BE2C (cell line): ENCODE data around the gene ERF.

ENCODE experiments used
- DNase-seq: peaks from one replicate; pipeline ENCODE4 v3.0.0-alpha.2; 2020
- H3K27me3 ChIP-seq: fragments of 250-450 bp; sonication (Bioruptor Pico); 2 replicates; pipeline ENCODE4 v1.5.1; 2020; ENCODE audit warnings: mild to moderate bottlenecking
- H3K36me3 ChIP-seq: fragments of 250-450 bp; sonication (Bioruptor Pico); 2 replicates; pipeline ENCODE4 v1.5.1; 2020; ENCODE audit warnings: mild to moderate bottlenecking
- H3K4me1 ChIP-seq: fragments of 250-450 bp; sonication (Bioruptor Pico); 2 replicates; pipeline ENCODE4 v1.5.1; 2020
- H3K4me3 ChIP-seq: 2 replicates; pipeline ENCODE4 v1.5.1; 2011; ENCODE audit warnings: low read depth, low read length
- H3K9me3 ChIP-seq: fragments of 250-450 bp; sonication (Bioruptor Pico); 2 replicates; pipeline ENCODE4 v1.5.1; 2020
- TF ChIP-seq, protein P1 (sequence below): IDR thresholded peaks from 2 replicates; pipeline ENCODE4 v1.5.1; 2012; ENCODE audit warnings: mild to moderate bottlenecking, low read depth, low read length

Gene ERF

DNA sequence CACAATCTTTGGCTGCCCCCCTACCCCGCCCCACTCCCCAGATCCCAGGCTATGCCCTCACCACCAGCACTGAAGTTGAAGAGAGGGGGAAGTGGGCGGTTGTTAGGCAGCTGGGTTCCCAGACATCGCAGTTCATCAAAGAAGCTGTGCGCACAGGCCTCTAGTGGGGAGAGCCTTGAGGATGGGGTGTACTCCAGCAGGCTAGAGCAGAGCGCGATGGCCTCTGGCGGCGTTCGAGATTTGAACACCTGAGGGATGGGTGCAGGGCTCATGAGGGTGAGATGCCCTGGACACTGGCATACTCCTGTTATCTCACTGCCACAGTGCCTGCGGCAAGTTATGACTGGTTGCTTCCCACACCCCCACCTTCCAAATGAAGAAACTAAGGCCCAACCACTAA, 22.5 kb downstream of the ERF start:
- no peaks in the 10 kb centered on the region for H3K9me3 ChIP-seq
- peaks cover 68% of the 10 kb centered on the region for H3K36me3 ChIP-seq
- TF ChIP-seq, protein P1, sequence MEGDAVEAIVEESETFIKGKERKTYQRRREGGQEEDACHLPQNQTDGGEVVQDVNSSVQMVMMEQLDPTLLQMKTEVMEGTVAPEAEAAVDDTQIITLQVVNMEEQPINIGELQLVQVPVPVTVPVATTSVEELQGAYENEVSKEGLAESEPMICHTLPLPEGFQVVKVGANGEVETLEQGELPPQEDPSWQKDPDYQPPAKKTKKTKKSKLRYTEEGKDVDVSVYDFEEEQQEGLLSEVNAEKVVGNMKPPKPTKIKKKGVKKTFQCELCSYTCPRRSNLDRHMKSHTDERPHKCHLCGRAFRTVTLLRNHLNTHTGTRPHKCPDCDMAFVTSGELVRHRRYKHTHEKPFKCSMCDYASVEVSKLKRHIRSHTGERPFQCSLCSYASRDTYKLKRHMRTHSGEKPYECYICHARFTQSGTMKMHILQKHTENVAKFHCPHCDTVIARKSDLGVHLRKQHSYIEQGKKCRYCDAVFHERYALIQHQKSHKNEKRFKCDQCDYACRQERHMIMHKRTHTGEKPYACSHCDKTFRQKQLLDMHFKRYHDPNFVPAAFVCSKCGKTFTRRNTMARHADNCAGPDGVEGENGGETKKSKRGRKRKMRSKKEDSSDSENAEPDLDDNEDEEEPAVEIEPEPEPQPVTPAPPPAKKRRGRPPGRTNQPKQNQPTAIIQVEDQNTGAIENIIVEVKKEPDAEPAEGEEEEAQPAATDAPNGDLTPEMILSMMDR, result no peak
- no peaks in the 10 kb centered on the region for H3K27me3 ChIP-seq
- H3K4me1 ChIP-seq, result no peaks in the 10 kb centered on the region
- no peak overlapping the region for H3K4me3 ChIP-seq
- DNase-seq, result no peak

DNA sequence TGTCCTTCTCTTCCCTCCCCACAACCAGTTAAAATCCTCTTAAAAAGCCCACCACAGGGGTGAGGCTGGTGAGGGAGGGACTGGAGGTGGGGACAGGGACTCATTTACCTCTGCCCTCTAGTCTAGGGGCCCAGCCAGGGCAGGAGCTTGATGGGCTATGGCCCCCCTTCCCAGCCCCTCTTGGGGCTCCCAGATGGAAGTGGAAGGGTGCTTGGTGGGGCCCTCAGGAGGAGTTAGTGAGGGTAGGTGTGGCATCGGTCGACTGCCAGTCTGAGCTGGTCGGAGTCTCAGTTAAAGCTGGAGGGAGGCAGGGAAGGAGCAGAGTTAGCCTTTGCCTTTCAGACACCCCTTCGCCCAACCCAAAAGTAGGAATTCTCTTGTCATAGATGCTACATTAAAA, 24.4 kb downstream of the ERF start:
- TF ChIP-seq, protein P1, result no peak
- Histone ChIP-seq H3K36me3 (peaks cover 76% of the 10 kb centered on the region), H3K4me3 (no peak overlapping the region), H3K27me3 (no peaks in the 10 kb centered on the region), H3K9me3 (no peaks in the 10 kb centered on the region), H3K4me1 (no peaks in the 10 kb centered on the region)
- DNase-seq, result no peak

DNA sequence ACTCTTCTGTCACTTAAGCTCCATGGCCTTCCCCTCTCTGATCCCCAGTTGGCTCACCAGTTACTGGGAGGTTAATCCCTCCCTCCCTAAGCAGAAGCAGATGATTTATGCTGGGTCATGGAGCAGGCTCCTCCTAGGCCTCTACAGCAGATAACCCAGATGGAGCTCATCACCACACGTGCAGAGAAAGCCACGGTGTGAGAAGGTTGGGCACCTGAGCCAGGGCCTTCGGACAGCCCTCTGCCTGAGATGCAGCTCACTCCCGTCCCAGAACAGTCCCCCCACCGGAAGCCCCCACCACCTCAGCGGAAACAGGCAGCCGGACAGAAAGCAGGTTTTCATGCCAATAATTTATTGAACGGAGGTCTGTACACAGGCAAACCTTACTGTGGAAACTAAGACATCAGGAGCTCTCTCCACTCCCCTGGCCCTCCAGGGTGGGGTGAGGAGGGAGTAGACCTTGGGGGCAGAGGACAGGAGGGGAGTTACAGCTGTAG, 25.0 kb downstream of the ERF start:
- Histone ChIP-seq H3K9me3 (no peaks in the 10 kb centered on the region), H3K36me3 (peaks cover 78% of the 10 kb centered on the region), H3K27me3 (no peaks in the 10 kb centered on the region), H3K4me3 (no peak overlapping the region), H3K4me1 (no peaks in the 10 kb centered on the region)
- TF ChIP-seq, protein P1, result no peak
- no peak for DNase-seq

DNA sequence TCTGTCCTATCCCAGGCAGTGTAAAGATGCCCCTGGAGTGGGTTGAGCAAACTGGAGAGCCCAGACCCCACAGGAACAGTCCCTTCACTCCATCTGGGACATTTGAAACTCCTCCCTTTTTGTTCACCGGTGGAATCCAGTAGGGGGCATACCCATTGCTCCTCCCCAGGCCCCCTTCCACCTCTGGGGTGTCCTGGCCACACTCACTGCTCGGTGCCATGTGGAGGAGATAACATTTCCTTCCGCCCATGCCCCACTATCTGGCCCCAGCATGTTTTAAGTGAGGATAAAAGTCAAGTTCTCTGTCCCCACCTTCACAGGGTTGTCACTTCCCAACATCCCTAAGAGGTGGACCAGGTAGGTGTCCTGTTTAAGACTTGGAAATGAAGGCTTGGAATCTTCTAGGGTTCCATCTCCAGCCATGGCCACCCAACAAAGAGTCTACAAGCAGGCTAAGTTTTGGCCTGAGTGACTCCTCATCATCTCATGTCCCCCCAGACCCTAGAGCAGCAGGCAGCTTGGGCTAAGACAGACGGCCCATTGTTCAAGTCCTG, 25.6 kb downstream of the ERF start:
- DNase-seq, result no peak
- Histone ChIP-seq H3K4me1 (no peaks in the 10 kb centered on the region), H3K4me3 (no peak overlapping the region), H3K27me3 (no peaks in the 10 kb centered on the region), H3K36me3 (peaks cover 79% of the 10 kb centered on the region), H3K9me3 (no peaks in the 10 kb centered on the region)
- TF ChIP-seq, protein P1, result no peak

DNA sequence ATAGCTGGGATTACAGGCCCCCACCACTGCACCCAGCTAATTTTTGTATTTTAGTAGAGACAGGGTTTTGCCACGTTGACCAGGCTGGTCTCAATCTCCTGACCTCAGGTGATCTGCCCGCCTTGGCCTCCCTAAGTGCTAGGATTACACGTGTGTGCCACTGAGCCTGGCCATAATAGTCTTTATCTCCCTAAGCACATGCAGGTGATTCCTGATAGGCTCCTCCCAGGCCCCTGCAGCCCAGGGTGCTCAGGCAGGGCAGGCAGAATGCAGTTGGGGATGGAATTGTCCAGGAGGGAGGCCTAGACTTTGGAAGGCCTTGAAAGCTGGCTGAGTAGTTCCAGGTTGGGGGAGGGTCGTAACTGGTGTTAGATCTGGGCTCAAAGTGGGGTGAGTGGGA, 26.3 kb downstream of the ERF start:
- no peaks in the 10 kb centered on the region for H3K4me1 ChIP-seq
- no peak for DNase-seq
- H3K4me3 ChIP-seq, result no peak overlapping the region
- H3K9me3 ChIP-seq, result no peaks in the 10 kb centered on the region
- TF ChIP-seq, protein P1, result no peak
- H3K27me3 ChIP-seq, result no peaks in the 10 kb centered on the region
- H3K36me3 ChIP-seq, result peaks cover 76% of the 10 kb centered on the region

DNA sequence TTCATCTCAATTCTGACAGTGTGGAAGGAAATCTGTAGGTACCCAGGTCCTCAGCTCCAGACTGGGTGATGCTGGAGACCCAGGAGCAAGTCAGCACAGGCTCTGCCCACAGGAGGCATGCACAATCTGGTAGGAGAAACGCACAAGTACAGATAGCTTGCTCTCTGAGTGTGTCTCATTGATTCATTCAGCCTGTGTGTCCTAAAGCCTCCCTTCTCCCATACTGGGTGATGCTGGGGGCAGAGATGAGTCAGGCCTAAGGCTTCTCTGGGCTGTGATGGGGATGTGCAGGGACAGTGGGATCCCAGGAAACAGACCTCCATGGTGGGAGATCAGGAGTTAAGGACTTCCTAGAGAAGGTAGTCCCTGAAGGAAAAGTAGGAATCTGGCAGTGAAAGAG, 28.0 kb downstream of the ERF start:
- H3K4me1 ChIP-seq, result no peaks in the 10 kb centered on the region
- H3K4me3 ChIP-seq, result no peak overlapping the region
- no peak for DNase-seq
- TF ChIP-seq, protein P1, result no peak
- H3K36me3 ChIP-seq, result peaks cover 70% of the 10 kb centered on the region
- no peaks in the 10 kb centered on the region for H3K27me3 ChIP-seq
- H3K9me3 ChIP-seq, result no peaks in the 10 kb centered on the region
